GM12878 (cell line): ENCODE data around the gene CEP295NL. TPM values are rescaled to one million over a fixed set of nuclear protein-coding genes. Genes with fewer than 3 reads are reported as not detected.

ENCODE experiments used
- ATAC-seq: fragments of 200-7000 bp; cut with Tn5 transposase; 3 replicates; pipeline ENCODE4 v1.9.1; 2020; ENCODE audit warnings: mild to moderate bottlenecking, moderate library complexity
- BruUV-seq: library from RNA; stranded (reverse); fragments of 400-500 nt; replicated peaks from 2 replicates; lab custom pipeline; 2021; lab: Mats Ljungman, UMichigan
- CTCF ChIA-PET: fragments of 300-600 bp; sonication (Branson Sonifier 250); formaldehyde crosslinking; extraction: SDS; loops from one replicate; lab custom pipeline; 2021; ENCODE audit warnings: inconsistent platforms; lab: Yijun Ruan, JAX
- POLR2A ChIA-PET: fragments of 350-600 bp; formaldehyde crosslinking; extraction: SDS; loops from one replicate; lab custom pipeline; 2021; ENCODE audit warnings: inconsistent platforms; lab: Charles Lee
- RAD21 ChIA-PET: fragments of 300-600 bp; sonication (Branson Sonifier 250); formaldehyde crosslinking; loops from one replicate; lab custom pipeline; 2023; ENCODE audit warnings: antibody characterized with exemption; ENCODE audit not compliant: unreplicated experiment; lab: Charles Lee
- SMC1A ChIA-PET: fragments of 300-600 bp; sonication (Branson Sonifier 250); formaldehyde crosslinking; loops from one replicate; lab custom pipeline; 2023; ENCODE audit not compliant: unreplicated experiment, uncharacterized antibody; lab: Charles Lee
- DNase-seq: peaks from one replicate; pipeline ENCODE4 v3.0.0-alpha.2; 2011; ENCODE audit warnings: low read depth, low spot score
- FAIRE-seq: peaks from 3 replicates; lab custom pipeline; 2011; peaks lifted over from hg19 to GRCh38; lab: Jason Lieb, UNC
- H2AFZ ChIP-seq: 2 replicates; pipeline ENCODE4 v1.6.0; 2011; ENCODE audit warnings: low read depth, low read length, control low read depth; ENCODE audit not compliant: control insufficient read depth
- H3K27ac ChIP-seq: 2 replicates; pipeline ENCODE4 v1.5.1; 2011; ENCODE audit warnings: control low read depth; ENCODE audit not compliant: control insufficient read depth, insufficient read depth
- H3K27me3 ChIP-seq, 2 experiments: replicated peaks in 1 of 2; 2 replicates each; pipeline versions ENCODE4 v1.6.0 to v1.6.1; 2011; ENCODE audit warnings: low read length in 1 of 2; ENCODE audit not compliant: control insufficient read depth in 2 of 2, insufficient read depth in 2 of 2
- H3K36me3 ChIP-seq, 2 experiments: 2 replicates each; pipeline ENCODE4 v1.5.1; 2011; ENCODE audit warnings: low read length in 1 of 2; ENCODE audit not compliant: control insufficient read depth in 2 of 2, insufficient read depth in 2 of 2
- H3K4me1 ChIP-seq: 2 replicates; pipeline ENCODE4 v1.6.1; 2011; ENCODE audit warnings: mild to moderate bottlenecking, low read length, moderate library complexity, mixed read lengths; ENCODE audit not compliant: control insufficient read depth, insufficient read depth
- H3K4me2 ChIP-seq: 2 replicates; pipeline ENCODE4 v1.6.0; 2011; ENCODE audit warnings: control low read depth; ENCODE audit not compliant: control insufficient read depth, insufficient read depth
- H3K4me3 ChIP-seq: fragments of 200-600 bp; sonication (generic); 2 replicates; pipeline ENCODE4 v1.5.1; 2016
- H3K79me2 ChIP-seq: 2 replicates; pipeline ENCODE4 v1.6.0; 2011; ENCODE audit warnings: low read length; ENCODE audit not compliant: control insufficient read depth, insufficient read depth
- H3K9ac ChIP-seq: 2 replicates; pipeline ENCODE4 v1.8.0; 2011; ENCODE audit warnings: low read length, control low read depth, mixed read lengths; ENCODE audit not compliant: control insufficient read depth, insufficient read depth
- H3K9me3 ChIP-seq: replicated peaks from 3 replicates; pipeline ENCODE4 v1.5.1; 2011; ENCODE audit warnings: mild to moderate bottlenecking, low read length; ENCODE audit not compliant: control insufficient read depth, insufficient read depth
- H4K20me1 ChIP-seq: 2 replicates; pipeline ENCODE4 v1.6.0; 2011; ENCODE audit not compliant: control insufficient read depth, insufficient read depth
- BMI1 ChIP-seq: fragments of 450-650 bp; IDR thresholded peaks from 2 replicates; pipeline ENCODE4 v1.6.1; 2016; ENCODE audit warnings: mild to moderate bottlenecking, moderate library complexity, borderline replicate concordance
- CHD1 ChIP-seq: IDR thresholded peaks from 2 replicates; pipeline ENCODE4 v1.6.1; 2012; ENCODE audit warnings: low read depth, low read length, improper control_type of control experiment
- EGR1 ChIP-seq, 2 experiments: IDR thresholded peaks; 1 replicate in 1 of 2; 2 replicates in 1 of 2; pipeline ENCODE4 v1.6.1; 2011 to 2012; ENCODE audit warnings: low read depth in 2 of 2, low read length in 2 of 2, borderline replicate concordance in 1 of 2, mild to moderate bottlenecking in 1 of 2, moderate library complexity in 1 of 2
- MTA3 ChIP-seq: IDR thresholded peaks from 2 replicates; pipeline ENCODE4 v1.6.1; 2012; ENCODE audit warnings: low read length, inconsistent platforms, borderline replicate concordance
- NFXL1 ChIP-seq: fragments of 450-650 bp; IDR thresholded peaks from 2 replicates; pipeline ENCODE4 v1.6.1; 2017; ENCODE audit warnings: antibody characterized with exemption, mild to moderate bottlenecking, borderline replicate concordance
- NFYA ChIP-seq: IDR thresholded peaks from 2 replicates; pipeline ENCODE4 v1.6.1; 2011; ENCODE audit warnings: low read depth, mild to moderate bottlenecking, low read length, improper control_type of control experiment, borderline replicate concordance
- NR2F1 ChIP-seq: fragments of 450-650 bp; conservative IDR thresholded peaks from 2 replicates; pipeline ENCODE4 v1.6.1; 2017; ENCODE audit warnings: mild to moderate bottlenecking
- SPI1 ChIP-seq: IDR thresholded peaks from 2 replicates; pipeline ENCODE4 v1.6.1; 2011; ENCODE audit warnings: low read depth, mild to moderate bottlenecking, low read length, moderate library complexity, borderline replicate concordance; ENCODE audit not compliant: insufficient read depth
- YBX1 ChIP-seq: fragments of 450-650 bp; IDR thresholded peaks from 2 replicates; pipeline ENCODE4 v1.6.1; 2016; ENCODE audit warnings: antibody characterized with exemption
- YY1 ChIP-seq: IDR thresholded peaks from 2 replicates; pipeline ENCODE4 v1.6.1; 2011; ENCODE audit warnings: low read depth, mild to moderate bottlenecking, low read length
- ZNF384 ChIP-seq: IDR thresholded peaks from 2 replicates; pipeline ENCODE4 v1.6.1; 2012; ENCODE audit warnings: low read depth, mild to moderate bottlenecking, low read length, improper control_type of control experiment, borderline replicate concordance
- ZSCAN29 ChIP-seq: fragments of 450-650 bp; IDR thresholded peaks from 2 replicates; pipeline ENCODE4 v1.6.1; 2017; ENCODE audit warnings: mild to moderate bottlenecking, moderate library complexity
- WGBS: methylation state at CpG from one replicate; pipeline ENCODE4 v1.1.6; 2016; ENCODE audit warnings: low lambda C conversion rate; ENCODE audit not compliant: insufficient replicate concordance, insufficient coverage; ENCODE audit errors: missing lambda C conversion rate; 5-methylcytosine and 5-hydroxymethylcytosine counted together
- in situ Hi-C: fragments of 300-500 bp; cut with MboI; formaldehyde crosslinking; loops from 9 replicates; pipeline ENCODE4 v1.14.3; 2018; ENCODE audit warnings: mixed read lengths
- intact Hi-C: fragments of 100-400 bp; cut with micrococcal nuclease; formaldehyde crosslinking; loops from one replicate; pipeline ENCODE4 v1.14.2; 2022; ENCODE audit not compliant: unreplicated experiment
- polyA plus RNA-seq, 11 experiments: library from polyadenylated mRNA; depleted of rRNA in 4 of 11; unstranded in 6 of 11; stranded (reverse) in 5 of 11; fragments of >200 nt; fragmentation: Nextera tagmentation in 4 of 11; fragmentation: Illumina TruSeq in 1 of 11; extraction: Ambion mirVana in 4 of 11; extraction: Trizol in 1 of 11; gene quantifications; 1 replicate in 1 of 11; 2 replicates in 10 of 11; pipeline versions ENCODE4 v1.2.1 to v1.2.3, GENCODE V29; 2011 to 2016; ENCODE audit warnings: inconsistent platforms in 2 of 11, missing spikeins in 2 of 11, low read depth in 1 of 11
- total RNA-seq, 4 experiments: library from RNA; depleted of rRNA in 3 of 4; stranded (reverse); fragments of >200 nt in 3 of 4; fragmentation: Illumina TruSeq in 1 of 4; extraction: Trizol in 1 of 4; gene quantifications; 2 replicates each; pipeline versions ENCODE4 v1.2.1 to v1.2.3, GENCODE V29; 2013 to 2021
- TF ChIP-seq, protein P1 (sequence below): IDR thresholded peaks from 2 replicates; pipeline ENCODE4 v1.6.1; 2011; ENCODE audit warnings: low read depth, mild to moderate bottlenecking, low read length, moderate library complexity, borderline replicate concordance; ENCODE audit errors: extremely low read depth
- TF ChIP-seq, protein P2 (sequence below): fragments of 450-650 bp; conservative IDR thresholded peaks from 2 replicates; pipeline ENCODE4 v1.6.1; 2017; ENCODE audit warnings: mild to moderate bottlenecking, moderate library complexity
- TF ChIP-seq, protein P3 (sequence below): fragments of 450-650 bp; IDR thresholded peaks from 2 replicates; pipeline ENCODE4 v1.6.1; 2017; ENCODE audit warnings: mild to moderate bottlenecking, moderate library complexity
- TF ChIP-seq, protein P4 (sequence below): IDR thresholded peaks from 2 replicates; pipeline ENCODE4 v1.6.1; 2011; ENCODE audit warnings: mild to moderate bottlenecking, low read depth, low read length, moderate library complexity; ENCODE audit not compliant: insufficient replicate concordance

CEP295NL gene
- total and polyA plus RNA-seq, 10 of the 15 experiments (the other 5 are each of a cell fraction or from before 2014, with no cell fraction given), result not detected

GRCh38 chr17:78946131-78946530 lies 43.1 kb upstream of the CEP295NL start:
- Histone ChIP-seq H3K9me3 (peaks cover 10% of the 10 kb centered on the region; the same call in 2 of the 3 replicates), H3K36me3 (no peaks in the 10 kb centered on the region), H3K4me1 (no peaks in the 10 kb centered on the region), H3K27ac (no peak overlapping the region), H3K9ac (no peak overlapping the region), H4K20me1 (no peaks in the 10 kb centered on the region), H2AFZ (no peak overlapping the region), H3K4me2 (no peak overlapping the region), H3K4me3 (no peak overlapping the region), H3K79me2 (no peaks in the 10 kb centered on the region), H3K27me3 (peaks cover 0 to 5% of the 10 kb centered on the region in 2 experiments; a peak in 2 of 4 replicates)
- ATAC-seq, result no peak
- in situ Hi-C loops, result no loop called here
- SMC1A ChIA-PET, result no interaction called here
- RAD21 ChIA-PET, result no interaction called here
- BruUV-seq, result no TSS peak
- intact Hi-C loops, result no loop called here
- CTCF ChIA-PET, result no interaction called here
- no peak for FAIRE-seq
- WGBS, result 31% methylated on average over 7 of the region's 7 CpGs
- no peak for DNase-seq
- POLR2A ChIA-PET, result no interaction called here
- TF ChIP-seq NR2F1 (no peak), YBX1 (no peak), NFYA (no peak), SPI1 (no peak), NFXL1 (no peak), YY1 (no peak), MTA3 (no peak), ZSCAN29 (no peak), BMI1 (no peak), EGR1 (IDR thresholded peaks at IDR 0.05; ENCODE audit: borderline replicate concordance in 1 of 2, low read depth in 2 of 2, low read length in 2 of 2) (no peak), CHD1 (no peak), ZNF384 (no peak)
- TF ChIP-seq, protein P1, sequence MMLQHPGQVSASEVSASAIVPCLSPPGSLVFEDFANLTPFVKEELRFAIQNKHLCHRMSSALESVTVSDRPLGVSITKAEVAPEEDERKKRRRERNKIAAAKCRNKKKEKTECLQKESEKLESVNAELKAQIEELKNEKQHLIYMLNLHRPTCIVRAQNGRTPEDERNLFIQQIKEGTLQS, result no peak
- TF ChIP-seq, protein P2, sequence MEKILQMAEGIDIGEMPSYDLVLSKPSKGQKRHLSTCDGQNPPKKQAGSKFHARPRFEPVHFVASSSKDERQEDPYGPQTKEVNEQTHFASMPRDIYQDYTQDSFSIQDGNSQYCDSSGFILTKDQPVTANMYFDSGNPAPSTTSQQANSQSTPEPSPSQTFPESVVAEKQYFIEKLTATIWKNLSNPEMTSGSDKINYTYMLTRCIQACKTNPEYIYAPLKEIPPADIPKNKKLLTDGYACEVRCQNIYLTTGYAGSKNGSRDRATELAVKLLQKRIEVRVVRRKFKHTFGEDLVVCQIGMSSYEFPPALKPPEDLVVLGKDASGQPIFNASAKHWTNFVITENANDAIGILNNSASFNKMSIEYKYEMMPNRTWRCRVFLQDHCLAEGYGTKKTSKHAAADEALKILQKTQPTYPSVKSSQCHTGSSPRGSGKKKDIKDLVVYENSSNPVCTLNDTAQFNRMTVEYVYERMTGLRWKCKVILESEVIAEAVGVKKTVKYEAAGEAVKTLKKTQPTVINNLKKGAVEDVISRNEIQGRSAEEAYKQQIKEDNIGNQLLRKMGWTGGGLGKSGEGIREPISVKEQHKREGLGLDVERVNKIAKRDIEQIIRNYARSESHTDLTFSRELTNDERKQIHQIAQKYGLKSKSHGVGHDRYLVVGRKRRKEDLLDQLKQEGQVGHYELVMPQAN, result no peak
- TF ChIP-seq, protein P3, sequence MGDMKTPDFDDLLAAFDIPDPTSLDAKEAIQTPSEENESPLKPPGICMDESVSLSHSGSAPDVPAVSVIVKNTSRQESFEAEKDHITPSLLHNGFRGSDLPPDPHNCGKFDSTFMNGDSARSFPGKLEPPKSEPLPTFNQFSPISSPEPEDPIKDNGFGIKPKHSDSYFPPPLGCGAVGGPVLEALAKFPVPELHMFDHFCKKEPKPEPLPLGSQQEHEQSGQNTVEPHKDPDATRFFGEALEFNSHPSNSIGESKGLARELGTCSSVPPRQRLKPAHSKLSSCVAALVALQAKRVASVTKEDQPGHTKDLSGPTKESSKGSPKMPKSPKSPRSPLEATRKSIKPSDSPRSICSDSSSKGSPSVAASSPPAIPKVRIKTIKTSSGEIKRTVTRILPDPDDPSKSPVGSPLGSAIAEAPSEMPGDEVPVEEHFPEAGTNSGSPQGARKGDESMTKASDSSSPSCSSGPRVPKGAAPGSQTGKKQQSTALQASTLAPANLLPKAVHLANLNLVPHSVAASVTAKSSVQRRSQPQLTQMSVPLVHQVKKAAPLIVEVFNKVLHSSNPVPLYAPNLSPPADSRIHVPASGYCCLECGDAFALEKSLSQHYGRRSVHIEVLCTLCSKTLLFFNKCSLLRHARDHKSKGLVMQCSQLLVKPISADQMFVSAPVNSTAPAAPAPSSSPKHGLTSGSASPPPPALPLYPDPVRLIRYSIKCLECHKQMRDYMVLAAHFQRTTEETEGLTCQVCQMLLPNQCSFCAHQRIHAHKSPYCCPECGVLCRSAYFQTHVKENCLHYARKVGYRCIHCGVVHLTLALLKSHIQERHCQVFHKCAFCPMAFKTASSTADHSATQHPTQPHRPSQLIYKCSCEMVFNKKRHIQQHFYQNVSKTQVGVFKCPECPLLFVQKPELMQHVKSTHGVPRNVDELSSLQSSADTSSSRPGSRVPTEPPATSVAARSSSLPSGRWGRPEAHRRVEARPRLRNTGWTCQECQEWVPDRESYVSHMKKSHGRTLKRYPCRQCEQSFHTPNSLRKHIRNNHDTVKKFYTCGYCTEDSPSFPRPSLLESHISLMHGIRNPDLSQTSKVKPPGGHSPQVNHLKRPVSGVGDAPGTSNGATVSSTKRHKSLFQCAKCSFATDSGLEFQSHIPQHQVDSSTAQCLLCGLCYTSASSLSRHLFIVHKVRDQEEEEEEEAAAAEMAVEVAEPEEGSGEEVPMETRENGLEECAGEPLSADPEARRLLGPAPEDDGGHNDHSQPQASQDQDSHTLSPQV, result no peak
- TF ChIP-seq, protein P4, sequence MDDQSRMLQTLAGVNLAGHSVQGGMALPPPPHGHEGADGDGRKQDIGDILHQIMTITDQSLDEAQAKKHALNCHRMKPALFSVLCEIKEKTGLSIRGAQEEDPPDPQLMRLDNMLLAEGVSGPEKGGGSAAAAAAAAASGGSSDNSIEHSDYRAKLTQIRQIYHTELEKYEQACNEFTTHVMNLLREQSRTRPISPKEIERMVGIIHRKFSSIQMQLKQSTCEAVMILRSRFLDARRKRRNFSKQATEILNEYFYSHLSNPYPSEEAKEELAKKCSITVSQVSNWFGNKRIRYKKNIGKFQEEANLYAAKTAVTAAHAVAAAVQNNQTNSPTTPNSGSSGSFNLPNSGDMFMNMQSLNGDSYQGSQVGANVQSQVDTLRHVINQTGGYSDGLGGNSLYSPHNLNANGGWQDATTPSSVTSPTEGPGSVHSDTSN, result no peak
